CD4-positive, CD25-positive, alpha-beta regulatory T cell (primary cell): ENCODE results near the gene SPHKAP. TPM values are rescaled to one million over a fixed set of nuclear protein-coding genes. Genes with fewer than 3 reads are reported as not detected.

Experiments
- ATAC-seq, 2 donors: fragments of 150-1000 bp; cut with Tn5 transposase; one replicate each; pipeline ENCODE4 v1.10.0; 2021; ENCODE audit warnings: low read depth in 2 of 2, moderate number of reproducible peaks in 2 of 2, moderate library complexity in 1 of 2
- DNase-seq, 3 donors: peaks; one replicate each; pipeline versions ENCODE4 v3.0.0 to v3.0.0-alpha.2; 2012 to 2022; ENCODE audit warnings: mixed read lengths in 1 of 3
- H3K27ac ChIP-seq: one replicate; pipeline ENCODE4 v1.7.0; 2013; ENCODE audit warnings: mild to moderate bottlenecking, low read length; ENCODE audit not compliant: insufficient read depth, poor library complexity, severe bottlenecking
- H3K27me3 ChIP-seq: one replicate; pipeline ENCODE4 v1.7.0; 2013; ENCODE audit warnings: low read length; ENCODE audit not compliant: control insufficient read depth, insufficient read depth
- H3K36me3 ChIP-seq: one replicate; pipeline ENCODE4 v1.7.0; 2013; ENCODE audit warnings: mild to moderate bottlenecking, low read length, moderate library complexity; ENCODE audit not compliant: control insufficient read depth, insufficient read depth
- H3K4me1 ChIP-seq: 2 replicates; pipeline ENCODE4 v1.7.0; 2013; ENCODE audit warnings: mild to moderate bottlenecking, low read length; ENCODE audit not compliant: insufficient read depth, control insufficient read depth, poor library complexity, severe bottlenecking
- H3K4me3 ChIP-seq: one replicate; pipeline ENCODE4 v1.7.0; 2013; ENCODE audit warnings: low read depth, mild to moderate bottlenecking, low read length, moderate library complexity
- H3K9me3 ChIP-seq, 2 experiments: 1 replicate in 1 of 2; 2 replicates in 1 of 2; pipeline ENCODE4 v1.7.0; 2013; ENCODE audit warnings: low read length in 2 of 2, mild to moderate bottlenecking in 1 of 2, moderate library complexity in 1 of 2; ENCODE audit not compliant: control insufficient read depth in 2 of 2
- H3K27ac Mint-ChIP-seq, 3 donors: one replicate each; pipeline ENCODE4 v1.8.0; 2020 to 2022; ENCODE audit warnings: mild to moderate bottlenecking in 3 of 3, mixed read lengths in 3 of 3, moderate library complexity in 2 of 3
- H3K27me3 Mint-ChIP-seq: one replicate; pipeline ENCODE4 v1.8.0; 2022; ENCODE audit warnings: mild to moderate bottlenecking, mixed read lengths
- H3K36me3 Mint-ChIP-seq: one replicate; pipeline ENCODE4 v1.8.0; 2020; ENCODE audit warnings: mixed read lengths
- H3K4me1 Mint-ChIP-seq, 4 donors: one replicate each; pipeline ENCODE4 v1.8.0; 2020 to 2022; ENCODE audit warnings: mixed read lengths in 4 of 4, mild to moderate bottlenecking in 1 of 4
- H3K4me3 Mint-ChIP-seq, 4 donors: one replicate each; pipeline ENCODE4 v1.8.0; 2020 to 2022; ENCODE audit warnings: mild to moderate bottlenecking in 4 of 4, mixed read lengths in 4 of 4, moderate library complexity in 3 of 4
- H3K9me3 Mint-ChIP-seq, 7 donors: one replicate each; pipeline ENCODE4 v1.8.0; 2020 to 2022; ENCODE audit warnings: mixed read lengths in 7 of 7, mild to moderate bottlenecking in 3 of 7, moderate library complexity in 2 of 7
- polyA plus RNA-seq, 4 donors: library from polyadenylated mRNA; unstranded; fragments of 300-500 nt; fragmentation: Illumina TruSeq; gene quantifications; one replicate each; pipeline ENCODE4 v1.2.3, GENCODE V29; 2021
- total RNA-seq: library from RNA; stranded (reverse); gene quantifications from one replicate; pipeline ENCODE4 v1.2.3, GENCODE V29; 2022

SPHKAP gene
- total and polyA plus RNA-seq, 5 donors from 2014 or later: not detected

DNA sequence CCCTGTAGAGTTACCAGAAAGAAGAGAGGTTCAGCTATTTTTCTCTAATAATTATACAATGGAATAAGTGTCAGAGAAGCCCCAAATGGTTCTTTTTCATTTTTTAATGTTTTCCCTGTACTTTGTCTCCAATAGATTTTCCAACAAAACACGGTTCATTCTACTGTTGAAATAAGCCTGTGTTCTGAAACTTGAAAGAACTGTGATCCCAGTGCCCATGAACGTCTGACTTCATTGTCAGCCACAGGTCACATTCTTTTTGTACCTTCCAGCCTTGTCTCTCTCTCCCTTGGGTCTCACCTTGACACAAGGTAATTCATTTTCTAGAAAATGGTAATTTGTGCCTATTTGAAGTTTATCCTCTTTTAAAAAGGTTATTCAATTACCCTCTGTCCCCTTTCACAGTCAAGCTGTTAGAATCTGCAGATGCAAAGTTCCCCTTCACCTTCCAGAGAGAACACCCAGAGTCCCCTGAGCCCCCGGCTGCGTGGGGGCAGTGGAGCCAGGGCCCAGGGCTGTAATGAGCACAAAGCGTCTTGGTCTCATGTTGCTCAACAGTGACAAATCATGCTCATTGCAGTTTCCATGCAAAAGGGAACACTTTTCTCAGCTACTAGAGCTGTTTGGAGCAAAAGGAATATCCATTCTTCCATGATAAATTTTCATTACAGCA lies 115.2 kb downstream of the SPHKAP start:
- no peaks in the 10 kb centered on the region for H3K4me1 Mint-ChIP-seq
- no peak for ATAC-seq
- H3K27ac Mint-ChIP-seq: no peak overlapping the region
- no peaks in the 10 kb centered on the region for H3K36me3 ChIP-seq
- H3K27me3 ChIP-seq: no peaks in the 10 kb centered on the region
- no peaks in the 10 kb centered on the region for H3K4me1 ChIP-seq
- no peaks in the 10 kb centered on the region for H3K36me3 Mint-ChIP-seq
- H3K27me3 Mint-ChIP-seq: no peaks in the 10 kb centered on the region
- H3K9me3 Mint-ChIP-seq: peaks cover 0 to 3% (median 0%) of the 10 kb centered on the region in 7 donors
- no peak for DNase-seq
- no peak overlapping the region for H3K27ac ChIP-seq
- no peak overlapping the region for H3K4me3 ChIP-seq
- H3K9me3 ChIP-seq: no peaks in the 10 kb centered on the region
- H3K4me3 Mint-ChIP-seq: no peak overlapping the region

DNA sequence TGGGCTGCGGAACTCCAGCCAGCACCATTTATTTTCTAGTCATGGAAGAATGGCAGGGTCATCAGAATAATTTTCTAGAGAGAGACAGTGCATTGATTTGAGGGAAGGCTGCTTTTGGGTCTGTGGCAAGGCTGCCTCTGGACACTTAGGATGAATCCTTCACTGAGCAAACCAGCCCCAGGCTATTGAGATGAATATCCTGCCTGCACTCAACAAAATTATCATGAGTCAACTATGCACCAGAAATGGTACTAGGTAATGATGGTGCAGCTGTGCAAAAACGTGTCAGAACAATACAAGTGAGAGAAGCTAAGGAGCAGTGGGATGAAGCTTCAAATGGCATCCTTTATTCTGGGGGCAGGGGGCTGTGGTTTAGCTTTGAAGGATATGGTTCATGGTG lies 115.8 kb downstream of the SPHKAP start:
- Histone ChIP-seq H3K27me3 (no peaks in the 10 kb centered on the region), H3K4me3 (no peak overlapping the region), H3K9me3 (no peaks in the 10 kb centered on the region), H3K36me3 (no peaks in the 10 kb centered on the region), H3K4me1 (no peaks in the 10 kb centered on the region), H3K27ac (no peak overlapping the region)
- no peak for DNase-seq
- no peaks in the 10 kb centered on the region for H3K27me3 Mint-ChIP-seq
- H3K4me3 Mint-ChIP-seq: no peak overlapping the region
- peaks cover 0 to 3% (median 0%) of the 10 kb centered on the region in 7 donors for H3K9me3 Mint-ChIP-seq
- no peak overlapping the region for H3K27ac Mint-ChIP-seq
- H3K36me3 Mint-ChIP-seq: no peaks in the 10 kb centered on the region
- no peaks in the 10 kb centered on the region for H3K4me1 Mint-ChIP-seq
- no peak for ATAC-seq

DNA sequence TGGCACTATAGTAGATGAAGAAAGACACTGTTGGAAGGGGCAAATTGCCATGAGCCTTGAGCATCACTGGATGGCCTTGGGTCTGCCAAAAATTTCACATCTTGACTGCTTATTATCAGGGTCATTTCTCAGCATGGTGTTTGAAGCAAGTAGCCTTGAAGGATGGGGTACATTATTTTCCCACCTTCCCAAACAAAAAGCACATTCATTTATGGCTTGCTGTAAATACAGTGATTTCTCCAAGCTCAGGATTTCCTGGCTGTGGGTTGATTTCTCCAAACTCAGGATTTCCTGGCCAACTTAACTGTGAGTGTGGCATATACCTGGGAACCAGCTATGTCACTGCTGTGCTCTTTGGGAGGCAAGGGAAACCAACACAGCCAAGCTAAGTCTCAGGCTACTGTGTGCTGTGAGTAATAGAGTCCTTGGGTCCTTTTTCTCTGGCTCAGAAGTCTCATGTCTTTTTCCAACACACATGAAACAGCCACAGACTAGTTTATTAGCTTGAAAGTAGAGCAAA lies 116.6 kb downstream of the SPHKAP start:
- Mint-ChIP-seq H3K27ac (no peak overlapping the region), H3K27me3 (no peaks in the 10 kb centered on the region)
- DNase-seq: no peak

DNA sequence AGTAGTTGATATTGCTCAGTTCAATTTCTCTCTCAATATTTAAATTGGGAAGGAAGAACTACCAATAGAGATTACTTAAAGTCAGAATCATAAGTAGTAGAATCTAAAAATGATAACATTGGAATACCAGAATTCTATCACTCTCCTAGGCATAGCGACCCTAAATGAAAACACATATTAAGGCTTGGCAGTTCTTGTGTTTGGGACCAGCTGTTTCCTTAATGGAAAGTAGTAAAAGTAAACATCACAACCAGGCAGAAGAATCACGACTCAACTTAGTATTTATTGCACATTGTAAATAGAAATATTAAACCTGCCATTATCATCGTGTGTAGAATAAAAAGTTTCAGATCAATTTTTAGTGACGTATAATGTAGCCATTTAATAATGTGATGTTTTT lies 117.5 kb downstream of the SPHKAP start:
- no peak for DNase-seq
- Mint-ChIP-seq H3K4me3 (no peak overlapping the region), H3K36me3 (no peaks in the 10 kb centered on the region), H3K27ac (no peak overlapping the region), H3K4me1 (no peaks in the 10 kb centered on the region), H3K9me3 (peaks cover 0 to 3% (median 0%) of the 10 kb centered on the region in 7 donors), H3K27me3 (no peaks in the 10 kb centered on the region)
- ATAC-seq: no peak
- no peaks in the 10 kb centered on the region for H3K27me3 ChIP-seq
- H3K27ac ChIP-seq: no peak overlapping the region
- no peak overlapping the region for H3K4me3 ChIP-seq
- no peaks in the 10 kb centered on the region for H3K4me1 ChIP-seq
- H3K9me3 ChIP-seq: no peaks in the 10 kb centered on the region
- H3K36me3 ChIP-seq: no peaks in the 10 kb centered on the region

More for the DNA sequence above, 116.6 kb downstream of the SPHKAP start:
- Histone ChIP-seq H3K4me1 (no peaks in the 10 kb centered on the region), H3K36me3 (no peaks in the 10 kb centered on the region), H3K9me3 (no peaks in the 10 kb centered on the region), H3K4me3 (no peak overlapping the region), H3K27ac (no peak overlapping the region), H3K27me3 (no peaks in the 10 kb centered on the region)
- ATAC-seq: no peak
- no peak overlapping the region for H3K4me3 Mint-ChIP-seq
- no peaks in the 10 kb centered on the region for H3K4me1 Mint-ChIP-seq
- no peaks in the 10 kb centered on the region for H3K36me3 Mint-ChIP-seq
- H3K9me3 Mint-ChIP-seq: peaks cover 0 to 3% (median 0%) of the 10 kb centered on the region in 7 donors

DNA sequence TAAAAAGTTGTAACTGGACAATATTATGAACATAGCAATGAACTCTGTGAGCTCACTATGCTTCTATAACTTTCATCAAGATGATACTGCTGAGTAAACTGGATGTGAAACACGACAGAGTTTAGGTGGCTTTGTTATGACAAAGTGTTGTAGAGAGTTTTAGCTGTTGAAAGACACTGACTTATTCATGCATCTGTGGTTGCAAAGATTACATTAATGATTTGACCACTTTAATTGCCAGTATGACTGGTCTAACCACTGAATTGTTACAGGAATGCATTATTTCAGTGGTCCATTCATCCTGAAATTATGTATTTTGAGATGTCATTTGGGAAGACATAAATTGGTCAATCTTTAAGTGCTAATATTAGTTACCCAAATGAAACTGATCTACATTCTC lies 117.9 kb downstream of the SPHKAP start:
- DNase-seq (no peak), ATAC-seq (no peak)
- H3K27ac ChIP-seq: no peak overlapping the region
- Mint-ChIP-seq H3K27ac (no peak overlapping the region), H3K4me3 (no peak overlapping the region), H3K4me1 (no peaks in the 10 kb centered on the region), H3K36me3 (no peaks in the 10 kb centered on the region), H3K27me3 (no peaks in the 10 kb centered on the region), H3K9me3 (peaks cover 0 to 3% (median 0%) of the 10 kb centered on the region in 7 donors)
- no peaks in the 10 kb centered on the region for H3K27me3 ChIP-seq
- H3K4me1 ChIP-seq: no peaks in the 10 kb centered on the region
- no peaks in the 10 kb centered on the region for H3K36me3 ChIP-seq
- no peak overlapping the region for H3K4me3 ChIP-seq
- H3K9me3 ChIP-seq: no peaks in the 10 kb centered on the region

DNA sequence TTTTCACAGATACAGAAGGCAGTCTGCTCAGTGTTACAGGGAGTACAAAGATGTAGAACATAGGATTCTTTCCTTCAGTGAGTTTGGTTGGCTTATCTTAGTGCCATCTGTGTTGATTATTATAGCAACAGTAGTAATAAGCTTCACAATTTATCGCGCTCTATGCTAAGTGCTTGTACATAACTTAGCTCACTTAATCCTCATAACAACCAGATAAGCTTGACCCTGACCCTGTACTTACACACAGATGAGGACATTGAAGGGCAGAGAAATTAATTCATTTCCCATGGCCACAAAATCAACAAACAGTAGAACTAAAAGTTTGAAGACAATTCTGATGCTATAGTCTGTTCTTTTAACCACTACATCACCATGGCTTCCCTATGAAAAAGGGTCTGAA lies 121.8 kb downstream of the SPHKAP start:
- Mint-ChIP-seq H3K27me3 (no peaks in the 10 kb centered on the region), H3K9me3 (peaks cover 0 to 2% (median 0%) of the 10 kb centered on the region in 7 donors), H3K4me1 (no peaks in the 10 kb centered on the region), H3K36me3 (no peaks in the 10 kb centered on the region), H3K27ac (no peak overlapping the region), H3K4me3 (no peak overlapping the region)
- Histone ChIP-seq H3K36me3 (no peaks in the 10 kb centered on the region), H3K27ac (no peak overlapping the region), H3K9me3 (no peaks in the 10 kb centered on the region), H3K27me3 (no peaks in the 10 kb centered on the region), H3K4me3 (no peak overlapping the region), H3K4me1 (no peaks in the 10 kb centered on the region)
- no peak for DNase-seq
- ATAC-seq: no peak

DNA sequence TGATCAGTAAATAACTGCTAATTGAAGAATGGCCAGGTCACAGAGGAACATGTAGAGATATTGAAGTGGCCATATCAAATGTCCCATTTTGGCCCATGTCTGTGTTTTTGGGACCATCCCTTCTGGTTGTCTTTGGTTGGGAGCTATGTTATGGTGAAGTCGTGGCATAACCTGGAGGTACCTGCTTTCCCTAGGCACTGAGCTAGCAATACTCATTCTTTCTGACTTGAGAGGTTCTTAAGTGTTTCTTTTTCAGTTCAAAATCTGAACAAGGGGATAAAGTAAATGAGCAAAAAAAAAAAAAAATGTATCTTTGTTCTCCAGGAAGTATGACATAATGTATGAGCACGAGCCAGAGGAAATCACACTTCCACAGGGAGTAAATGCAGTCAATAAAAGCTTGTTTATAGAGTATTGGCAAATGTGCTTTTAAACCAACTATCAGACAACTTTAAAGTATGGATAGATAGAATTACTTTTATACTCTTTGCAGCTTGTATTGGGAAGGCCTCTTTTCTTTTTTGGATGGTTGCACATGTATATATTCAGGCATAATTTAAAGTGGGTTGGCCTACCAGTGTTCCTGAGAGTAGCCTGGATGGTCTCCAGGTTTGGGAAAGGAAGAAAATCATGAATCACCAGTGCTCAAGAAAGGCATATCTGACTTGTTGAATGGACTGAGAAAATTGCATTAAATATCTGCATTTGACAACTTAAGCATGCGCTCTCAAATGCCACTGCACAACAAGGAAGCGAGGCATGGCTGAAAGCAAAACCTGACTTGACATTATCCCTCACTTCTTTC lies 125.0 kb downstream of the SPHKAP start:
- Histone ChIP-seq H3K36me3 (no peaks in the 10 kb centered on the region), H3K4me1 (no peaks in the 10 kb centered on the region), H3K27ac (no peak overlapping the region), H3K27me3 (no peaks in the 10 kb centered on the region), H3K4me3 (no peak overlapping the region), H3K9me3 (no peaks in the 10 kb centered on the region)
- DNase-seq (no peak), ATAC-seq (no peak)
- Mint-ChIP-seq H3K27ac (no peak overlapping the region), H3K27me3 (peaks cover 4% of the 10 kb centered on the region), H3K36me3 (no peaks in the 10 kb centered on the region), H3K9me3 (peaks cover 0 to 4% (median 0%) of the 10 kb centered on the region in 7 donors), H3K4me1 (no peaks in the 10 kb centered on the region), H3K4me3 (no peak overlapping the region)
